D341Med (cell line): ENCODE results near the gene MYOC.
"Not testable (repeated sequence)": the region's sequence is repeated elsewhere in the genome, so short reads cannot be mapped to it uniquely, and the experiment has no call there.

Experiments
- DNase-seq: peaks from one replicate; pipeline ENCODE4 v3.0.0; 2012; ENCODE audit warnings: low spot score

The MYOC gene

DNA sequence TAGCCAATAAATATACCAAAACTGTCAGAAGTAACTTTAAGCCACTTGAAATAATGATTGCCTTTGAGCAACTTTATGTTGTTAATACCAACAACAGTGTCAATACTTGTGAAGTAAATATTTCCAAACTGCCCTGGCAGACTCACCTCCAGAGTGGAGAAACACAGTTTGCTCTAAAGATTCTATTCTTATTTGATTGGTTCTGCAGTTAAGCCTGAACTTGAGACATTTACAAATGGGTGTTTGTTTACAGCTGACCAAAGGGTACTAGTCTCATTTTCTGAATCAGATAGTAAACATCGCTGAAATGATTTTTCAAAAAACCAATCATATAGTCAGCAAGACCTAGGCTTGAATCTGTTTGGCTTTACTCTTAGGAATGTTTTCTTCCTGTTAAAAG, 1.3 kb upstream of the MYOC start:
- DNase-seq, result no peak

- DNase-seq, result no peak
Measured at GRCh38 chr1:171646249-171646560, 6.3 kb downstream of the MYOC start.

DNA sequence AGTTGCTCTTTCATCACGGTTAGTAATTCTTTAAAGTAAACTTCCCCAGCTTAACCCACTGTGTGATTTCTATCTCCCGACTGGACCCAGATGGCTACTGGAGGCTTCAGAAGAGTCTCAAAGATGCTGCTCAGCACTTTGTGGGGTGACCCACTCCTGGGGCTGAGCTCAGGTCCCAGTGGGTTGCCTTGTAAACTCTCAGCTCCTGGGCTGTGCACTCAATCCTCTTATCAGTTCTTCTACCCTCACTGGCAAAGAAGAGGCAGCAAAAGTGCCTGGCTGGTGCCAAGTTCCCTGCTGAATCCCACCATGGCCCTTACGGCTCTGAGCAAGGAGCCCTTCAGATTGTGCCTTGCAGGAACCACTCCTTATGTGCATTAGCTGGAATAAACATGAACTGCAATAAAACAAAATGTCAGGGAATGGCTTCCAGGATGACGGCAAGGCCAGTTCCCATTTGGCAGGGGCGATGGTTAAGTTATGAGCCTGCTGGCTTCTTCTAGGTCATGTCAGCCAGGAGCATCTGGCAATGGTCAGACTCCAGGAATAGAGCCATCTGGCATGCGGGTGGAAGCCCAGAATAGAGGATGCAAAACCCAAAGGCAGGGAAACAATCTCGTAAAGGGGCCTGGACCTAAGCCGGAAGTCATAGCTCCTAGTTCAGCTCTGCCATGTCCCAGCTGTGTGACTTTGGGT, 6.8 kb downstream of the MYOC start:
- no peak for DNase-seq

DNA sequence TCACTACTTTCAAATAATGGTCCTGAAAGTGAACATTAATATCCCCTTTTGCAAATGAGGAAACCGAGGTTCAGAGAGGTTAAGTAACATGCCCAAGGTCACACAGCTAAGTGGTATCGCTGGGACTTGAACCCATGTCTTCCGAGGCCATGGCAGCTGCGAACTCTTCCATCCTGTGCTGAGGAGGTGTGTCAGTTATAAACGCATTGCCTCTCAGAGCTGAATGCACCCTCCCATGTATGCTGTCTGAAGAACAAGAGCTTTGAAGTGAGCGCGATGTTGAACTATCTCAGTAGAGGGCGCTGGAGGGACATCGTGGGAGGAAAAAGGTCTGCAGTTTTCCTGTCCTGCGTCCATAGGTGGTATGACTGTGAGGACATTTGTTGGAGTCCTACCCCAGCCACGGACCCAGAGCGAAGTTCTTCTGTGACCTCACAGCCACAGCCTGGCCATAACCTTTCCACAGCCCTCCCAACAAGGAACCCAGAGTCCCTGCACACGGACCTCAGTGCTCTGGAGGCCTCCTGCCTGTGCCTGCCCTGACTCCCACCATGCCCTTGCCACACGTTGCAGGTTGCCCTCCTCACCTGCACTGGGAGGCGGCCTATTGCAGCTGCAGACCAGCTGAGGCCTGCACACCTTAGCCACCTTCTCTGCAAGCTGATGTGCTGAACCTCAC, 7.5 kb downstream of the MYOC start:
- peak; percentile 82 for DNase-seq

DNA sequence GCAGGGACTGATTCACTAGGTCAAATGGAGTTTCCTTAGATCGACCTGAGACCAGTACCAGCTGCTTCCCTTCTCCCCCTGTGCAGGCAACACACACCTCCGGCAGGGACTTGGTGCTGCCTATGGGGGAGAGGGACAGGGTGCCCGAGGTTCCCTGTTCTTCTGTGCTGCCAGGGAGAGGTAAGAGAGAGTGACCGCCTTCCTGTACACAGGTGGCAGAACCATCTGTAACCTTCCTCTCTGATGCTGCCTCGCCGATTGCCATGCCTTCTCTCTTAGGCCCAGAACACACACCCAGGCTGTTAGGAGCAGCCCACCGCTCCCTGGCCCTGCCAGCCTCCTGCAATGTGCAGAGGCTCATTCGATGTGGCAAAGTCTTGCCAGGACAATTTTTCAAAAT, 9.3 kb downstream of the MYOC start:
- no peak for DNase-seq

GRCh38 chr1:171642197-171642596, 10.3 kb downstream of the MYOC start:
- no peak for DNase-seq

- DNase-seq, result no peak
Measured at GRCh38 chr1:171641076-171641864, 11.2 kb downstream of the MYOC start.

- no peak for DNase-seq
Measured at GRCh38 chr1:171640225-171640624, 12.3 kb downstream of the MYOC start.

DNA sequence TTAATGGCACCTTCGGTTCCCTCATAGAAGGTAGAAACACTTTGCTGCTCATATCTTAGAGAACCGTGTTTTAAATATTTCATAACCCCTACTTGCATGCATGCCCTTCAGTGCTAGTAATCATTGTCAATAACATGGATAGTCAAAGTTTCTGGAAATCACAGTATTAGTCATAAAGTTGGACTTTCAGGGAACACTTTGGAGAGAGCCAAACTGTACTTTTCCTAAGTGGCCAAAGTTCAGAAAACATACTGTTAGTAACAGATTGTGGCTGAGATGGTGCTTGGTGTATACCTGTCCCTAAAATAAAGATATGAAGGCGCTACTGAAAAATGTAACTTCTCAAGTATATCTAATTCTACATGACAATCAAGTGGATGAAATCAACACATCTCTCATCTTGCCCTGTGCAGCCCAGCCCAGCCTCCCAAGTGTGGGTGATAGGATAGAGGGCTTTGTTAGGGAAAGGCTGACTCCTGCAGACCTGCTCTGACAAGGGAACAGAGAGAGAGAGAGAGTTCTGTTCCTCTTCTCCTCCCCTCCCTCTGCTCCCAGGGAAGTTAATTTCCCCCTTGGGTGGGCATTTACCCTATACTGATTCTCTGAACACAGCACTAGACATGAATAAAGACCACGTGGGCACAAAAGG, 14.4 kb downstream of the MYOC start:
- DNase-seq, result no peak

GRCh38 chr1:171636141-171636540, 16.3 kb downstream of the MYOC start:
- no peak for DNase-seq

DNA sequence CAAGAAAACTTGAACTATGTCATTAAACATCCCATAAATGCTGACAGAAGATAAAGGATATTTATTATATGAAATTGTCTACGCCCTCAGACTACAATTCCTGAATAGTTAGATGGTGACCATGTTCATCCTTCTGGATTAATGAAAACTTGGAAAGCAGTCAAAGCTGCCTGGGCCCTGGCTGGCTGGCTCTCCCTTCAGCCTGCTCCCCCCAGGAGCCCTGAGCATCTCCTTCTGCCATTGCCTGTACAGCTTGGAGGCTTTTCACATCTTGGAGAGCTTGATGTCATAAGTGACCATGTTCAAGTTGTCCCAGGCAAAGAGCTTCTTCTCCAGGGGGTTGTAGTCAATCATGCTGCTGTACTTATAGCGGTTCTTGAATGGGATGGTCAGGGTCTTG, 16.8 kb downstream of the MYOC start:
- DNase-seq, result no peak

DNA sequence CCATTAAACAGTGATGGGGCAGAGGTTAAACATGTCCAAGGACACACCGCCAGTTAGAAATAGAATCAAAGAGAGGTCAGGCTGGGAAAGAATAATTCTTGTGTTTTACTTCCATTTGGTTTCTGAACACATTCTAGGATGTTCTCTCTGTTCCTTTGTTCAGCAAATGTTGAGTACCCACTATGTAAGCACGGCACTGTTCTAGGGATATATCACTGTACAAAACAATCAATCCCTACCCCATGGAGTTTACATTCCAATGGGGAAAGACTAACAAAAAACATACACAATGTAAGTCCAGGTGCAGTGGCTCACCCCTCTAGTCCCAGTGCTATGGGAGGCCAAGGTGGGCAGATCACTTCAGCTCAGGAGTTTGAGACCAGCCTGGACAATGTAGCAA, 24.3 kb downstream of the MYOC start:
- DNase-seq, result no peak

- no peak for DNase-seq
Measured at GRCh38 chr1:171627020-171627419, 25.5 kb downstream of the MYOC start.

- no peak for DNase-seq
Measured at GRCh38 chr1:171625225-171625624, 27.3 kb downstream of the MYOC start.

GRCh38 chr1:171623651-171624331, 28.7 kb downstream of the MYOC start:
- no peak for DNase-seq

DNA sequence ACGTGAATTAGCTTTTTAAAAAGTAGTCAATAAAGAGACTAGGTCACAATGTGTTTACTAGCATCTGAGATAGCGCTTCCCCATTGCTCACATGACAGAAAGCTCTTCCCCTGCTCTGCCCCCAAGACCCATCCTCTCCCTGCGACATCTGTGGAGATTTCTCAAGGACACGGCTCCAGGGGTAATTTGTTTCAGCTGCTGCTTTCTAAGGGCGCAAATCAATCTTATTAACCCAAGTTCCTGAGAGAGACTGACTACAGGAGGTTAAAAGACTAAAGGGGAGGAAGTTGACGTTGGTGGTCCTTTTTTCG, 30.4 kb downstream of the MYOC start, which contains the start of gene MYOCOS:
Gene MYOCOS (plus strand): TSS at position 92 of the 311 bp plus-strand sequence. CDS start 1,641 bp downstream, outside the sequence.
- no peak for DNase-seq

DNA sequence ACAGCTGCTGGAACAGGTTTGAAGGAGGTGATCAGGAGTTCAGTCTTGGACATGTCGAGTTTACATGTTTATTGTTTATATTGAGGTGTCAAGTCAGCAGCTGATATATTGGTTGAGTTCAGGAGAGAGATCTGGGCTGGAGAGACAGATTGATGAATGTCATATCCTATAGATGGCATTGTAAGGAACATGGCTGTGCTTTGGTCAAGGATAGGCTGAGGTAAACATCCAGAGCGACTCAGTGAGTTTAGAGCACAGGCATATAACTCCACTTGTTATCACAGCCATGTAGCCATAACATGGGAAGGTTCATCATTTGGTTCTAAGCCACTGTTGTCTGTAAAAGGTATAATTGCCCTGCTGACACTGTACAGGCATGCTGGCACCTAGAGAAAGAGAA, 35.9 kb downstream of the MYOC start:
- DNase-seq, result no peak

DNA sequence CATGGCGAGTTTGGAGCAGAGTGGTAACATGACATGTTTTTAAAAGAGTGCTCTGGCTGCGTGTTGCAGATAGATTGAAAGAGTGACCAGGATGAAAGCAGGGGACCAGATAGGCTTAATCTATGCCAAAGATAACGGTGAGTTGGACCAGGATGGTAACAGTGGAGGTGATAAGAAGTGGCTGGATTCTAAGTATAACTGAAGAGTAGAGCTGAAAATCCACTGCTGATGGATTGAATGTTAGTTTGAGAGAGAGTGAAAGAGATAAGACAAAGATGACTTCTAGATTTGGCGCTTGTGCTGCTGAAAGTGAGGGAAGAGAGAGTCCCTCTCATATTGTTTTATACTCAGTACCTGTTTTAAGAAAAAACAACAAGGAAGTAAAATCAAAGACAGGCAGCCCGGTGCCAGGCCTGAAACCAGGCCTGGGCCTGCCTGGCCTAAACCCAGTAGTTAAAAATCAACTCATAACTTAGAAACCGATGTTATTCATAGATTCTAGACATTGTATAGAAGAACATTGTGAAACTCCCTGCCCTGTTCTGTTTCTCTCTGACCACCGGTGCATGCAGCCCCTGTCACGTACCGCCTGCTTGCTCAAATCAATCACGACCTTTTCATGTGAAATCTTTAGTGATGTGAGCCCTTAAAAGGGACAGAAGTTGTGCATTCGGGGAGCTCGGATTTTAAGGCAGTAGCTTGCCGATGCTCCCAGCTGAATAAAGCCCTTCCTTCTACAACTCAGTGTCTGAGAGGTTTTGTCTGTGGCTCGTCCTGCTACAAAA, 37.2 kb downstream of the MYOC start:
- DNase-seq, result not testable (repeated sequence)

DNA sequence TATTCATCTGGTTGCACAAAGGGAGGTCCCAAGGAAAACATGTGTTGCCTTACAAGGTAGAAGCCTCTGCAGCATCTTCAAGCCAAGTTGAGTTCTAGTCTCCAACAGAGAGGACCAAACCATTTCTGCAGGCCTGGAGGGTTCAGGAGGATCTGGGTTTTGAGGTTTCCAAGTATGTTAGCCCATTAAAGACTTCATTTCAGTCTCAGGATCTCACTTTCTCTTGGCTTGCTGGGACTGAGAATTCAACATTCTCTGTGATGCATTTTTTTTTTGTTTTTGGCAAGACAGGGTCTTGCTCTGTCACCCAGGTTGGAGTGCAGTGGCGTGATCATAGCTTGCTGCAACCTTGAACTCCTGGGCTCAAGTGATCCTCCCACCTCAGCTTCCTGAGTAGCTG, 39.2 kb downstream of the MYOC start:
- no peak for DNase-seq

DNA sequence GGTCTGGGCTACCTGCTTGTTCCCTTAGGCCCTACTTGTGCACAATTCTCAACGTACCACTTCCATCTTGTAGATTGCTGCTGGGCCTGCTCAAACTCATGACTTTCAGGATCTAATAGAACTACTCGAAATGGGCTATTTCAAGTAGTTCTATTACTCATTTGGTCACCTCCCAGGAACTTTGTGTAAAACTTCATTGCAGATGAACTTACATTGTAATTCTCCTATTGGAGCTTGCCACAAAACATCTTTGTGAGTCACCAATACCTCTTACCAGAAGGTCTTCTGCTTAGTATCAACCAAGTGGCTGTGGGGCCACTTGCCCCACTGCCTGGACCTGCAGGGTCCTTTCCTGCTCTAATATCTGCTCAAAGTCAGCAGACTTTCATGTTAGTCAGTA, 41.2 kb downstream of the MYOC start:
- no peak for DNase-seq

GRCh38 chr1:171610385-171610784, 42.1 kb downstream of the MYOC start:
- DNase-seq, result no peak
